Mesendoderm (in vitro differentiated cells): ENCODE results near the gene GP1BB.
A peak's percentile ranks its signal among the peaks of the same experiment; 100 is the strongest.

ENCODE experiments used
- DNase-seq: peaks from one replicate; pipeline ENCODE4 v3.0.0; 2013
- H2AK5ac ChIP-seq: 2 replicates; pipeline ENCODE4 v1.6.1; 2013; ENCODE audit warnings: low read length, inconsistent platforms
- H2BK120ac ChIP-seq: 2 replicates; pipeline ENCODE4 v1.6.1; 2013; ENCODE audit warnings: low read depth, mild to moderate bottlenecking, low read length, moderate library complexity, mixed read lengths
- H2BK15ac ChIP-seq: replicated peaks from 2 replicates; pipeline ENCODE4 v1.6.1; 2013; ENCODE audit warnings: low read depth, mild to moderate bottlenecking, moderate library complexity
- H2BK5ac ChIP-seq: 2 replicates; pipeline ENCODE4 v1.6.1; 2013; ENCODE audit warnings: low read length, inconsistent platforms
- H3K18ac ChIP-seq: 2 replicates; pipeline ENCODE4 v1.6.1; 2013; ENCODE audit warnings: mild to moderate bottlenecking, low read length, mixed read lengths
- H3K23ac ChIP-seq: one replicate; pipeline ENCODE4 v1.6.1; 2013; ENCODE audit warnings: low read length
- H3K27ac ChIP-seq: 2 replicates; pipeline ENCODE4 v1.5.1; 2013; ENCODE audit warnings: low read depth, mild to moderate bottlenecking, inconsistent platforms, low read length, moderate library complexity
- H3K27me3 ChIP-seq: 2 replicates; pipeline ENCODE4 v1.6.1; 2013; ENCODE audit warnings: low read length, control low read depth, mild to moderate bottlenecking, inconsistent platforms; ENCODE audit not compliant: insufficient read depth, poor library complexity
- H3K36me3 ChIP-seq: 2 replicates; pipeline ENCODE4 v1.6.1; 2013; ENCODE audit warnings: low read length, inconsistent platforms; ENCODE audit not compliant: control insufficient read depth, insufficient read depth
- H3K4ac ChIP-seq: one replicate; pipeline ENCODE4 v1.6.1; 2013; ENCODE audit warnings: low read depth, mild to moderate bottlenecking, low read length, moderate library complexity
- H3K4me1 ChIP-seq: 2 replicates; pipeline ENCODE4 v1.6.1; 2013; ENCODE audit warnings: low read depth, low read length, inconsistent platforms; ENCODE audit not compliant: control insufficient read depth
- H3K4me2 ChIP-seq: 2 replicates; pipeline ENCODE4 v1.6.1; 2013; ENCODE audit warnings: low read length
- H3K4me3 ChIP-seq: 2 replicates; pipeline ENCODE4 v1.5.1; 2013; ENCODE audit warnings: mild to moderate bottlenecking, low read length
- H3K56ac ChIP-seq: one replicate; pipeline ENCODE4 v1.6.1; 2013; ENCODE audit warnings: low read length
- H3K79me1 ChIP-seq: 2 replicates; pipeline ENCODE4 v1.6.1; 2013; ENCODE audit warnings: low read length, inconsistent platforms
- H3K79me2 ChIP-seq: 2 replicates; pipeline ENCODE4 v1.6.1; 2013; ENCODE audit warnings: mild to moderate bottlenecking, low read length; ENCODE audit not compliant: control insufficient read depth, insufficient read depth
- H3K9ac ChIP-seq: 2 replicates; pipeline ENCODE4 v1.6.1; 2013; ENCODE audit warnings: low read length, inconsistent platforms
- H4K5ac ChIP-seq: one replicate; pipeline ENCODE4 v1.6.1; 2013; ENCODE audit warnings: low read length
- H4K8ac ChIP-seq: one replicate; pipeline ENCODE4 v1.6.1; 2013; ENCODE audit warnings: low read depth, mild to moderate bottlenecking, control low read depth, low read length, moderate library complexity
- WGBS: extraction: QIAGEN DNeasy Blood & Tissue Kit; methylation state at CpG from one replicate; pipeline ENCODE4 v1.1.7; 2013; ENCODE audit warnings: low lambda C conversion rate, missing lambda C conversion rate; ENCODE audit not compliant: insufficient coverage; ENCODE audit errors: extremely low coverage; 5-methylcytosine and 5-hydroxymethylcytosine counted together

GP1BB gene

DNA sequence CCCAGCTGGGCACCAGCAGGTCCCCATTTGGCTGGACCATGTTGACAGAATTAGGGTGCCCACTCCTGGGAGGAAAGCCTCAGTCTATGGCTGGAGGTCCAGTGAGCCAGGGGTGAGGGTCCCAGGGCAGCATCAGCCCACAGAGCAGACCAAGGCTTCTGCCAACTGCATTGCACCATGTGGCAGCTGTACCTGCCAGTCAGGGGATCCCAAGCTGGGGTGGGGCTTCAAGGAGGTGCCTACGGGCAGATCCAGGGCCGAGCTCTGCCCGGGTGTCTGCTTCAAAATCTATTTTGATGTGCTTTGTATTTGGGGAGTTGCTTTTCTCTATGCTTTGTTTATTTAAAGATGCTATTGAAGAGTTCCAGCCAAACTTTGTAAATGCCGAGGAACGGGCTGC, 10.4 kb downstream of the GP1BB start:
- no peak overlapping the region for H4K8ac ChIP-seq
- H3K79me1 ChIP-seq: no peaks in the 10 kb centered on the region
- H3K27ac ChIP-seq: no peak overlapping the region
- no peak overlapping the region for H3K4me3 ChIP-seq
- no peaks in the 10 kb centered on the region for H3K27me3 ChIP-seq
- no peak overlapping the region for H2AK5ac ChIP-seq
- no peaks in the 10 kb centered on the region for H3K4me1 ChIP-seq
- no peak overlapping the region for H2BK120ac ChIP-seq
- H3K79me2 ChIP-seq: no peaks in the 10 kb centered on the region
- H2BK15ac ChIP-seq: no peak overlapping the region
- no peak overlapping the region for H3K18ac ChIP-seq
- H3K56ac ChIP-seq: no peak overlapping the region
- H3K9ac ChIP-seq: no peak overlapping the region
- peak overlapping the region; percentile 24 for H3K23ac ChIP-seq
- H3K4ac ChIP-seq: no peak overlapping the region
- H3K36me3 ChIP-seq: no peaks in the 10 kb centered on the region
- WGBS: no CpG with 5 or more reads among the region's 5 CpGs
- no peak for DNase-seq
- no peak overlapping the region for H3K4me2 ChIP-seq
- no peak overlapping the region for H2BK5ac ChIP-seq
- H4K5ac ChIP-seq: no peak overlapping the region

DNA sequence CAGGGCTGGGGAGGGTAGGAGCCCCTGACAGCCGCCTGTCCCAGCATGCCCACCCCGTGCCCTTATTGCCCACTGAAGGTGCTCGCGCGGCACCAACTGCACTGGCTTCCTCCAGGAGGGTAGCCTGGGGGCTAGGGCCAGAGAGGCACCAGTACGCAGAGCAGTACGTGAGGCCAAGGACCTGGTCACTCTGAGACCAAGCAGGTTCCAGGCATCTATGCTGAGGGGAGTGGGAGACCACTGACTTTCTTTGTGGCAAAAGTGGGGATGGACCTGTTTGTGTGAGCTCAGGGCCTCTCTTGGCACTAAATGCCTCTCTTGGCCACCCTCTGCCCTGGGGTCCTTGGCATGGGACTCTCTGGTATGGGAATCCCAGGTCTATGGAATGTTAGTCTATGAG, 10.8 kb downstream of the GP1BB start:
- H2BK15ac ChIP-seq: no peak overlapping the region
- H3K79me1 ChIP-seq: no peaks in the 10 kb centered on the region
- no peaks in the 10 kb centered on the region for H3K4me1 ChIP-seq
- no peak overlapping the region for H2BK5ac ChIP-seq
- no peak overlapping the region for H3K23ac ChIP-seq
- no peak overlapping the region for H3K4me3 ChIP-seq
- H2AK5ac ChIP-seq: no peak overlapping the region
- no peaks in the 10 kb centered on the region for H3K27me3 ChIP-seq
- WGBS: no CpG with 5 or more reads among the region's 7 CpGs
- no peaks in the 10 kb centered on the region for H3K79me2 ChIP-seq
- H4K5ac ChIP-seq: no peak overlapping the region
- no peak overlapping the region for H3K18ac ChIP-seq
- no peak overlapping the region for H3K4ac ChIP-seq
- no peak overlapping the region for H3K27ac ChIP-seq
- no peaks in the 10 kb centered on the region for H3K36me3 ChIP-seq
- no peak overlapping the region for H3K4me2 ChIP-seq
- no peak for DNase-seq
- no peak overlapping the region for H4K8ac ChIP-seq
- H2BK120ac ChIP-seq: no peak overlapping the region
- no peak overlapping the region for H3K9ac ChIP-seq
- no peak overlapping the region for H3K56ac ChIP-seq

DNA sequence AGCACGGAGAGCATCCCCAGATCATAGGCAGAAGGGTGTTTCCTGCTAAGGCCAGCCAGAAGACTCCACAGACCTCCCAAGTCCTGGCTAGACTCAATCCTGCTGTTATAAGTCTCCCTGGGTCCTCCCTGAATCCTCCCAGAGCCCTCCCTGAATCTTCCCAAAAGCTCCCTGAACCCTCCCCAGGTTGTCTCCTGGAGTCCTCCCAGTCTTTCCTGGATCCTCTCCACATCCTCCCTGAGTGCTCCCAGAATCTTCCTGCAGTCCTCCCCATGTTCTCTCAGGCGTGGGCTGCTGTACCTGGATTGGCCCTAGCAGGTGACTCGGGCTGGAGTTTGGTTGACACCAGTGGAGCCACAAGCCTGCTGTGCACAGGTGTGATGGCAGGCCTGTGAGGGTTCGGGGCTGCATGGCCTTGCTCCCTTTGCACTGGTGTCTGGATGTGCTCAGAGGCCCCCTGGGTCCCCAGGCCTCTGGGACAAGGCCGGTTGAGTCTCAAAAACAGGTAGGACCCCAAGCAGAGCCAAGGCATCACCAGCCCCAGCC, 11.6 kb downstream of the GP1BB start:
- Histone ChIP-seq H3K56ac (no peak overlapping the region), H4K8ac (no peak overlapping the region), H2AK5ac (no peak overlapping the region), H3K79me2 (no peaks in the 10 kb centered on the region), H3K79me1 (no peaks in the 10 kb centered on the region), H2BK120ac (no peak overlapping the region), H3K27me3 (no peaks in the 10 kb centered on the region), H3K4ac (no peak overlapping the region), H3K27ac (no peak overlapping the region), H2BK5ac (no peak overlapping the region), H4K5ac (no peak overlapping the region), H3K36me3 (no peaks in the 10 kb centered on the region), H3K9ac (no peak overlapping the region), H3K4me3 (no peak overlapping the region), H2BK15ac (no peak overlapping the region), H3K18ac (no peak overlapping the region), H3K4me2 (no peak overlapping the region), H3K23ac (no peak overlapping the region), H3K4me1 (no peaks in the 10 kb centered on the region)
- WGBS: no CpG with 5 or more reads among the region's 5 CpGs
- no peak for DNase-seq

DNA sequence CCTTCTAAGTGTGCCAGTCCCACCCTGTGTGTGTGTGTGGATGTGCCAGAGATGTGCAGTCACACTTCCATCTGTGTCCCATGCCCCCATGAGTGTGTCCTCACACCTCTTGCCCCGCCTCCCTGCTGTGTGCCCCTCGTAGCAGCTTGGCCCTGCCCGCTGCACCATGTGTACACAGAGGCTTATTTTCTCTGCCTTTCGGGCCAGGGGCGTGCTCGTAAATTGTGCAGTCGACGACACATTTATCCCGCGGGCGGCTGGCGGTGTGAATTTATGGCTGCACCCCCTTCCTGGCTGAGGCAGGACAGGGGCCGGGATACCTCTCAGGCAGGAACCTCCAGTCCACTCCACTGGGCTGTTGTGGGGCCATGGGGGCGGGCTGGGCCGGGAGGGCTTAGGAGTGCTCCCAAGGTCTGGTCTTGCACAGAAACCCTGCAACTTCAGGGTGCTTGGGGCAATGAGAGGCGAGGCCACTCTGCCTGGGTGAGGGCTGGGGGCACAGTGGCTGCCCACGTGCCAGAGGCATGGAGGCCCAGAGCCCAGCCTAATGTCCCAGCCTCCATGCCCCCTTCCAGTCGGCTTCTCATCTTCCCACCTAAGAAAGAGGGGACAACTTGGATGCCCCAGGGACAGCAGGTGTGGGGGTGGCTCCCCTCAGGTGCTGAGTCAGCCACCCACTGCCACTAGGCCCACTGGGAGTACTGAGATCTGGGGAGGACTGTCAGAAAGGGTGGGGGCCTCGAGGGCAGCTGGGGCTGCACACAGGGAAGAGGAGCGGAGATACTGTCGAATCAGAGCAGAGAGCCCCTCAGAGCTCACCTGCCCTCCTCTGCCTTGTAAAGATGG, 12.5 kb downstream of the GP1BB start:
- Histone ChIP-seq H2BK15ac (no peak overlapping the region), H3K79me1 (no peaks in the 10 kb centered on the region), H4K8ac (no peak overlapping the region), H3K23ac (no peak overlapping the region), H3K79me2 (no peaks in the 10 kb centered on the region), H3K18ac (no peak overlapping the region), H2BK5ac (no peak overlapping the region), H2BK120ac (no peak overlapping the region), H3K4ac (no peak overlapping the region), H3K4me3 (no peak overlapping the region), H2AK5ac (no peak overlapping the region), H4K5ac (no peak overlapping the region), H3K36me3 (no peaks in the 10 kb centered on the region), H3K4me1 (no peaks in the 10 kb centered on the region), H3K56ac (no peak overlapping the region), H3K9ac (no peak overlapping the region), H3K27me3 (no peaks in the 10 kb centered on the region), H3K4me2 (no peak overlapping the region), H3K27ac (no peak overlapping the region)
- no CpG with 5 or more reads among the region's 21 CpGs for WGBS
- no peak for DNase-seq

DNA sequence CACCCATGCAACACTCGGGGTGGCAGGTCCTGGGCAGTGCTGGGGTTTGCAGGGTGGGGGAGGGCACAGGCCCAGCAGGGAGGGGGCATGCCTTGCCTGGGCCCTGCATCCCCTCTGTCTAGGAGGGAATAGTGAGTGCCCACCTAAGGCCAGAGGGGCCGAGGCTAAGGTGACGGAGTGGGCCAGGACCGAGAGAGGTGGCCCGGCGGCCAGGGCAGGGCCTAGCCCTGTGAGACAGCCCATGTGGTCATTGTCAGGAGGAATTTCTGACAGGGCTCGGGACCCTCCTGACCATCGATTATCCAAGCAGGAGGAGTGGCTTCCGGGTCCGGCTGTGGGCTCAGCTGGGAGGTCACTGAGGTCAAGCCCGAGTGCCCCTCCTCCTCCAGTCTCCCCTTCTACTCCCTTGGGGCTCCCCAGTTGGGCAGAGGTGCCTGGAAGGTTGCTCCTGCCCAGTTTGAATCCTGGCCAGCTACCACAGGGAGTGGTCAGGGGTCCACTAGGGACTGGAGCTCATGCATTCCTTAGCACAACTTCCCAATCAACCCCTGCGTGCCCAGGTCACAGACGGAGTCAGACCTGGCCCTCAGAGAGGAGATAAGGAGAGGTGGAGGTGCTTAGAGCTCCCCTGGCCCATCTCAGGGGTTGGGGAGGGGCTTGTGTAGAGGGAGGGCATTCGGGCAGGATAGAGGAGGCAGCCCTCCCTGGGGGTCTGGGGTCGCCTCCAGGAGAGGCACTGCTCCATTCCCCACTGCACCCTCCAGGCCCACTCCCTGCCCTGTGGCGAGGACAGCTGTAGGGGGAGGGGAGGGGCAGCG, 14.7 kb downstream of the GP1BB start:
- Histone ChIP-seq H2BK15ac (no peak overlapping the region), H2BK5ac (no peak overlapping the region), H3K79me2 (no peaks in the 10 kb centered on the region), H3K27ac (no peak overlapping the region), H3K23ac (no peak overlapping the region), H3K56ac (no peak overlapping the region), H3K79me1 (no peaks in the 10 kb centered on the region), H3K36me3 (no peaks in the 10 kb centered on the region), H2AK5ac (no peak overlapping the region), H3K9ac (no peak overlapping the region), H3K18ac (no peak overlapping the region), H3K4ac (no peak overlapping the region), H3K27me3 (no peaks in the 10 kb centered on the region), H2BK120ac (no peak overlapping the region), H4K8ac (no peak overlapping the region), H3K4me3 (no peak overlapping the region), H4K5ac (no peak overlapping the region), H3K4me1 (no peaks in the 10 kb centered on the region), H3K4me2 (no peak overlapping the region)
- WGBS: no CpG with 5 or more reads among the region's 17 CpGs
- DNase-seq: no peak
